Measurements from ENCODE around the gene PODN.

The PODN gene

DNA sequence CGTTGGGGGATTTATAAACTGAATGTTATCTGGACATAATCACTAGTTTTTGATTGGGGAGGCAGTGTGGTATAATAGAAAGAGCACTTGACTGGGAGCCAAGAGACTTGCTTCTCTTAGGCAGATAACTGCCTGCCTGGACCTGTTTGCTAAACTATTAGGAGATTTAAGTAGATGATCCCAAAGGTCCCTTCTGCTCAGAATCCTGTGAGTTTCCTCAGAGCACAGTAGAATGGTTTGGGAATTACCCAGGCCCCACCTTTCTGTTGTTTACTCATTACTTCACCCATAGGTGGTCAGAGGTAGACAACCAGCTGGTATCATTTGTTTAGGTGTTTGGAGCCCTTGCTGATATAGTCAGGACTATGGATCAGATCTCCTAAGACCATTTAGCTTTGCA, 10.3 kb upstream of the PODN start:
- DNase-seq (ENCODE audit: low read depth): no peak

DNA sequence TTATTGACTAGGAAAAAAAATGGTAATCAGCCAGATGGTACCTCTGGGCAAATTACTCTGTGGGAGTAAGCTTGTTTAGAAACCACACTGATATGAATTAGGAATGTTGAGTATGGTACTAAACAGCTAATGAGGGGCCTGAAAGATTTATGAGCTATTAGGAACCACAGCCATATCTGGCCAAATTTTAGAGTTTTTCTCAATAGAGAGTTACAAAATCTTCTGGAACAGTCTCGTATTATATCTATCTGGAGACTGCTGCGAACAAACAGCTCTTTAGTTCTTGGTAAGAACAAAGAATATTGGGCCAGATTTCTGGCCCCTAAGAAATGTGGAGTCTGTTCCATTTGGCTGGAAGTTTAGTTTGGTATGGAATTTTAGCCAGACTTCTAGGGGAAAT, 4.9 kb upstream of the PODN start:
- no peak for DNase-seq (ENCODE audit: low read depth)

DNA sequence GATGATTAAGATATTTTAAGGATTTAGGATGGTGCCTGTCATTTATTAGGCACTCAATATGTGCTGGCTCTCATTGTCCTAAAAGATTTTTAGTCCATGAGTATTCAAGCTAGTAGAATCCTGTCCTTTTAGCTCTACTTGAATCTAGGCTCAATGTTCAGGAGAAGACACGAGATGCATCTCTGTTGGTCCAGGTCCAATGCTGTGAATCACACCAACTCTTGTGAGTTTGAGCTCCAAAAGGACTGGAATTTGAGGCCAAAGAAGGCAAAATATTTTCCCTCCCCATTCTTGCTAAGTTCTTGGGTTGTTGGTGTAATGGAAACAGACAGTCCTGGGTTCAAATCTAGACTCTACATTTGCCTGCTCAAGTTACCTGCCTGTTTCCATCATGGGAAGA, 1.4 kb upstream of the PODN start:
- no peak for DNase-seq (ENCODE audit: low read depth)

DNA sequence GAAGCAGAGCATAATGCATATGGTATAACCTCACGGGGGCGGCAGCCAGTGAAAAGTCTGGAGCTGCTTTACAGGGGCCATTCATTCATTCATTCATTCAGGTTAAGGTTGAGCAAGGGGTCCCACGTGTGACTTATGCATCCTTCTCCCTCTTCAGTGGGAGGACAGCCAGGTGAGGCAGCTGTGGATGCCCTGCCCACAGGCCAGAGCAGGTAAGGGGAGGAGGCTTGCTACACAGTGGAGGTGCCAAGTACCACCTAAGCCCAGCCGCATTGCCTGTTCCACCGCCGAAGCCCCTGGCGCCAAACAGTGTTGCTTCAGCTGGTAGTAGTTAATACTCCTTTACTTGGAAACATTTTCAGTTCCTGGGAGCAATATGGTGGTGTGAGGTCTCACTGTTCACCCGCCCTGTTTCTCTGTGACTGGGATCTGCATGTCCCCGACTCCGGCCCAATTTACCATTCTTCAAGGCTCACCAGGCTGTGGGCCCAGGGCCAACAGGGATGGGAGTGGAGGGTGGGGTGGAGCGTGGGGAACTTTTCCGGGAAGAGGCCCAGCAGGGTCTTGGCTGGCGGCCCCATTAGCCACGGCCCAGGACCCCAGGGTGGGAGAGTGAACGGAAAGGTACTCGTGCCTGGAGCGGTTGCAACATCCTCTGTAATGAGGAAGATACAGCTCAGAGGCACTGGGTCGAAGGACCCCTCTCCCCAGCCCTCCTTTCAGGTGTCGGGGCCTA, 722 bp upstream of the PODN start:
- DNase-seq (ENCODE audit: low read depth): no peak

DNA sequence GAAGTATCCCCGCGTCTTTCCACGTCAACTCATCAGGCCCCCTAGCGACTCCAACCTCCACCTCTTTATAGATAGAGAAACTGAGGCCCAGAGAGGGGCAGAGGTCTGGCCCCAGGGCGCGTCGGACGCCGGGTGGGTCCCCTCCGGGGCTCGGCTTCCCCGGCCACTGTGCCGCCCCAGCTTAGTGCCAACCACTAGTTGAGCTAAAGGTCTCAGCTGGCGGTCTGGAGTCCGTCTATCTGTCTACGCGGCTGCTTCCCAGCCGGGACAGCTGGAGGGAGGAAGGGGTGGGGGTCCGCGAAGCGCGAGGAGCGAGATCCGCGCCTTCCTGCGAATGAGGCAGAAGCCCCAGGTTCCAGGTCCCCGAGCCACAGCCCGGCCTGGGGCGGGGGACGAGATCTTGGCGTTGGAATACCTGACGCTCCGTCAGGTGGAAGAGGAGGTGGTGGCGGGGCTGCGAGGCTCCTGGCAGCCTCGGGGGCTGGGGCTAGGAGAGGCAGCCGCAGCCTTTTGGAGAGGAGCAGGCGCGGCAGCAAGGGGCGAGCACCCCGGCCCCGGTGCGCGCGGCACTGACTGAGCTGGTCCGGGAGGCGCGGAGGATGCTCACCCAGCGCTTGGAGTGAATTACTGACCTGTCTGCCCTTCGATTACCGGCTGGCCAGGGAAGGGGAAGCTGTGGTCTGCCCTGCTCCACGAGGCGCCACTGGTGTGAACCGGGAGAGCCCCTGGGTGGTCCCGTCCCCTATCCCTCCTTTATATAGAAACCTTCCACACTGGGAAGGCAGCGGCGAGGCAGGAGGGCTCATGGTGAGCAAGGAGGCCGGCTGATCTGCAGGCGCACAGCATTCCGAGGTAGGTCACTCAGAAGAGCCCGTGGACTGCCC, 937 bp downstream of the PODN start:
- DNase-seq (ENCODE audit: low read depth): no peak

DNA sequence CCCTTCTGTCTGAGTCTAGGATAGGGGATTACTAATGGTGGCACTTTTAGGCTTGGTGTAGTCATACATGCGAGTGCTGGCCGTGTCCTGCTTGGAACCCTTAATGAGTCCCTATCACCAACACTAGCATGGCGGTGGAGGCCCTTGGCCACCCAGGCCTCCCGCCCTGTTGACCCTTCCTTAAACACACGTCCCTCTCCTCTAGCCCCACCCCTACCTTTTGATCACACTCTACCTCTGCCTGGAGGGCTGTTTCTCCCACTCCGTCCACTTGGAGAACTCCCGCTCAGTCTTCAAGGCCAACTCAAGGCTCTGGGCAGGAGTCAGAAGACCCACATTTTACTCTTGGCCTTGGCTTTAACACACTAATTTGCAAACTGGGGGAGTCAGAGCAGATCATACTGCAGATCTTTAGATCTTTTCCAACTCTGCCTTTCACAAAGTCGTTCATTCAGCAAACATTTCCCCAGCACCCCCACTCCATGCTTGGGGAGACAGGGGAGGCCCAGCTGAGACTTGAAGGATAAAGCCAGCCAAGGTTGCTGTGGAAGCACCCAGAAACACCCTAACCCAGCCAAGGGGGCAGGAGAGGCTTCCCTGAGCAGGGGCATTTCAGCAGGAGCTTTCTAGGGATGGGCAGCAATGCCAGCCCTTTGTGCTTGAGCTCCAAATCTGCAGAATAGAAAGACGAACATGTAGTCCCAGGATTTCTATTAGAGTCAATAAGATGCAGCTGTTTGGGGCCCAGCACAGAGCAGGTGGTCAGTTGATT, 1.9 kb downstream of the PODN start:
- no peak for DNase-seq (ENCODE audit: low read depth)

DNA sequence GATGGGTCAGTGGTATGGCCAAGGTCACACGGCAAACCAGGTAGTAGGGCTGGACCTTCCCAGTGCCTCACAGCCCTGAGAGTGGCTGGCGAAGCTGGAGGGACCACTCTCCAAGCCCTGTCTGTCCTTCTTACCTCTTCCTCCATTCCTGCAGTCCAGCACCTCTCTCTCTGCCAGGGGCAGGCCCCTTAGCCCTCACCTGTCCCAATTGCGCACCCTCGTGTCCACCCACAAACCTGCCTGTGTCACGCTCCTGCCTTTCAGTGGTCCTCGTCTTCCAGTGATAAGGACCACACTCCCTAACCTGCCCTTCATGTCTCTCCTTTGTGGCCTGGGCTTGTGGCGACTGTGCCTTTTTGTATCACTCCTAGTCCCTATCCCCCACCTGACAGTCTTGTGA, 3.4 kb downstream of the PODN start:
- no peak for DNase-seq (ENCODE audit: low read depth)

DNA sequence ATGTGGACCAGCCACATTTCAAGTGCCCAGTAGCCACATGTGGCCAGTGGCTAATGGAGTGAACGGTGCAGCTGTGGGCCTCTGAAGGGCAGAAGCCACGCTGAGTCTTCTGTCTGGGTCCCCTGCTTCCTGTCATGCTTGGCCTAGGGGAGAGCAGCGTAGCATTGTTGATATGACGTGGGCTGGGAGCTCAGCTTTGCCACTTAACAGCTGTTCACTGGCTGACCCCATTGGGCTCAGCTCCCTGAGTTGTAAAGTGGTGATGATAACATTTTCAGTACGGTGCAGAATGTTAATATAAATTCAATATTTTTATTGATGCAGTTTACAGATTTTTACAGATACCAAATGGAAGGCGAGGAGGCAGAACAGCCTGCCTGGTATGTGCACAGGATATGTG, 4.5 kb downstream of the PODN start:
- no peak for DNase-seq (ENCODE audit: low read depth)

DNA sequence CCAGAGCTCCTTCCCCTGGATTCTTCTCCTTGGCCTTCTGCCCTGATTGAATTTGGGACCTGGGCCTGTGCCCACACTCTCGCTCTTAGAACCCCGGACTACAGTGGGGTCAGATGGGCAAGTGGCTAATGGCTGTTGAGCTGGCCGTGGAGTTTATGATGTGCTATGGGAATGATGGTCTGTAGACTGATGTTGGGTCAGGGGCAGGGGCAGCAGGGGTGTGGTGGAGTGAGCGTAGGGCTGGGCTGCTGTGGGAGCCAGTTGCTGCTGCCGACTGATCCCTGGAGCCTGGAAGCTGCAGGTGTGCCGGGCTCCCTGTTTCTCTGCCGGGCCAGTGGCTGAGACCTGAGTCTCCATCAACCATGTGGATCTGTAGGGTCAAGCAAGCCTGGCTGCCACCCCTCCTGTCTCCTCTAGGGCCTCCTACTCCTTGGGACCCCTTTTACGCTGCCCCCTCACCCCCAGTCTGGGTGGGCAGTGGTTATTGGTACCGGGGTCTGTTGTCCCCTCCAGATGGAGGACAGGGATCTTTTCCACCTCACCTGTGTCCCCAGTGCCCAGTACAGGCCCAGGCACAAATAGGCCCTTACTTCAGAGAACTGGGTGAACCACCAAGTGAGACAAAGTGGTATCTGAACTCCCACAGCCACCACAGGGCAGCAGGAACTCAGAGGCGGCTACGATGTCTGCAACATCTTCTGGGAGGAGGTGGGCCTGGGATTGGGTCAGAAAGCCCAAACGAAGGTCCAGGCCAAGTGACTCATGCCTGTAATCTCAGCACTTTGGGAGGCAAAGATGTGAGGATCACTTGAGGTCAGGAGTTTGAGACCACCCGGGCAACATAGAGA, 5.1 kb downstream of the PODN start:
- no peak for DNase-seq (ENCODE audit: low read depth)

DNA sequence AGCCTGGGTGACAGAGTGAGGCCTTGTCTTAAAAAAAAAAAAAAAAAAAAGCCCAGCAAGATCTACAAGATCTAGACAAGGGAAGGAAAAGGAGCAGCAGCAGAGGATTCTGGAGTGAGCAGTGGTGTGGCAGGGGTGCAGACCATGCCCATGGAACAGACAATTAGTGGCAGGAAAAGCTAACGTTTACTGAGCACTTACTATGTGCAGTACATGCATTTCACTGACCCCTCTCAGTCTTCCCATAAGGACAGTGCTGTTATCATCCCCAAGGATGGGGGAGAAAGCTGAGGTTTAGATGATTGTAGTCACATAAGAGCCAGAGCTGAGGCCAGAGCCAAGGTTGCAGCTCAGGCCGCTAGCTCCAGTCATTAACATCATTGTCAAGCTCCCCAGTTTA, 5.9 kb downstream of the PODN start:
- no peak for DNase-seq (ENCODE audit: low read depth)

DNA sequence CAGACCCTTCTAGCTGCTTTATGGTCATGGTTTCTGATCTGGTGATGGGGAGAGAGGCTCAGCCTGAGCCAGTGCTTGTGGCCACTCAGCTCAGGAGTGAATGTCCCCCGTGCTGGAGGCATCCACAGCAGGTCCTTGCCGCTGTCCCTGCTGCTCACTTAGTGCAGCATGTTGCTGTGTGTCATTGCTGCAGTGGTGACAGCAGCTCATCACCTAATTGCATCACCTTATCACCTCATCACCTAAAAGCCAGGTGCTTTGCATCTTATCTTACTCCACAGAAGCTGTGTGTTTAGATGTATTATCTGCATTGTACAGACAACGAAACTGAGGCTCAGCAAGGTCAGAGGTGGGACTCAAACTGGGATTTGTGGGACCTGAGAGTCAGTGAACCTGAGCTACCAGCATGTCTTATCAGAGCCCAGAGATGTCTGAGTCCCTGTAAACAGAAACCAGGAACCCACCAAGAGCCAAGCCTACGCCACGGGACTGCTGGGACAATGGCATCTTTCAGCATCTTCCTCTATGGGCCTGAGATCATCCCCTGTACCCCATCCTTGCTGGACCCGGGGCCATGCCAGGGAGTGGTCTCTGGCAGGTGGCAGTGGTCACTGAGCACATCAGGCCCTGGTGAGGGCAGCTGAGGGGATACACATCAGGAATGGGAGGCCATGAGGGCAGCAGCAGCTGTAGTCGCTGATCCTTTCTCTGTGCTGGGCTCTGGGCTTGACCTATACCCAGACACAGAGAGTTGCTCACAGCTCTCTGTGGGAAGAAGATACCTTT, 6.5 kb downstream of the PODN start:
- no peak for DNase-seq (ENCODE audit: low read depth)

DNA sequence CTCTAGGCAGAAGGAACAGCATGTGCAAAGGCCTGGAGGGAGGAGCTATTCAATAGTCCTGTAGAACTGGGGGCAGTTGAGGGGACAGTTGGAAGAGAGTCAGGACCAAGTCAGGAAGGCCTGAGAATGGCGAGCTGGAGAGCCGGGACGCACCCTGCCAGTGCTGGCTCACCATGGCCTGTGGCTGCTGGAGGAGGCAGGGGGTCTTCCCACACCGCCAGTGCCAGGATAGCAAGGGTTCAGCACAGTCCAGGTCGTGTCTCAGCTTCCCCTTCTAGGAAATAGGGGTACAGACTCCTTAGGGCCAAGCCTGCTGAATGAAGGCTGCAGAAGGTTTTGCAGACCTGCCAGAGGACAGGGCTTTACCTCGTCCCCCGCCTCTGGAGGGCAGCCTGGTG, 7.3 kb downstream of the PODN start:
- DNase-seq (ENCODE audit: low read depth): no peak

DNA sequence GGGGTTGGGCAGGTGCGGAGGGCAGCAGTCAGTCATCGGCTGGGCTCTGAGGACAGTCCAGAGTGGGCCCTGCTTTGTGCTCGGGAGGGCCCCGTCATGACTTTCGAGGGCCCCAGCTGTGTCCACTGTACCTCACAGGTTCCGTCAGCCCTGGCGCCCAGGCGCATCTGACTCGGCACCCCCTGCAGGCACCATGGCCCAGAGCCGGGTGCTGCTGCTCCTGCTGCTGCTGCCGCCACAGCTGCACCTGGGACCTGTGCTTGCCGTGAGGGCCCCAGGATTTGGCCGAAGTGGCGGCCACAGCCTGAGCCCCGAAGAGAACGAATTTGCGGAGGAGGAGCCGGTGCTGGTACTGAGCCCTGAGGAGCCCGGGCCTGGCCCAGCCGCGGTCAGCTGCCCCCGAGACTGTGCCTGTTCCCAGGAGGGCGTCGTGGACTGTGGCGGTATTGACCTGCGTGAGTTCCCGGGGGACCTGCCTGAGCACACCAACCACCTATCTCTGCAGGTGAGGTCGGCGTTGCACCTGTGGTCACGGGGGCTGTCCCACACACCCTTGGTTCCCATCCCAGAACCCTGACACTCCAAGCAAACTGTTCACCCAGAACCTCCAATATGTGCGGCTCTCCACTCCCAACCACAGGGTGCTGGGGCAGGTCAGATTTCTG, 7.8 kb downstream of the PODN start:
- no peak for DNase-seq (ENCODE audit: low read depth)

DNA sequence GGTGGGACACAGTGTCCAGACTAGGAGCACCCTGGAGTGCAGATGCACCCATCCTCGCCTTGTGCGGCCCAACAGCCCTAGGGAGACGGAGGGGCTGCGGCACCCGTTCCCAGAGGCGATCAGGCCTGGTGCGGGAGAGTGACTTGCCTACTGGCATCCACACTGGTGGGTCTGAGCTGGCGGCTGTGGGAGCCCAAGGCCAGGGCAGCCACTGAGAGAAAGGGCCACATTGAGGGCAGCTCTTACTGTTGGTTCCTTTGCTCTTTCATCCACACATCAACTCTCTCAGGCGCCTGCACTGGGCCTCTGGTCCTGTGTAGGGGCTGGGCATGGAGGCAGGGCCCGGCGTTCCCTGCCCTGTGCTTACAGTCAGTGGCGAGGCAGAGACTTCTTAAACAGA, 8.6 kb downstream of the PODN start:
- DNase-seq (ENCODE audit: low read depth): no peak

DNA sequence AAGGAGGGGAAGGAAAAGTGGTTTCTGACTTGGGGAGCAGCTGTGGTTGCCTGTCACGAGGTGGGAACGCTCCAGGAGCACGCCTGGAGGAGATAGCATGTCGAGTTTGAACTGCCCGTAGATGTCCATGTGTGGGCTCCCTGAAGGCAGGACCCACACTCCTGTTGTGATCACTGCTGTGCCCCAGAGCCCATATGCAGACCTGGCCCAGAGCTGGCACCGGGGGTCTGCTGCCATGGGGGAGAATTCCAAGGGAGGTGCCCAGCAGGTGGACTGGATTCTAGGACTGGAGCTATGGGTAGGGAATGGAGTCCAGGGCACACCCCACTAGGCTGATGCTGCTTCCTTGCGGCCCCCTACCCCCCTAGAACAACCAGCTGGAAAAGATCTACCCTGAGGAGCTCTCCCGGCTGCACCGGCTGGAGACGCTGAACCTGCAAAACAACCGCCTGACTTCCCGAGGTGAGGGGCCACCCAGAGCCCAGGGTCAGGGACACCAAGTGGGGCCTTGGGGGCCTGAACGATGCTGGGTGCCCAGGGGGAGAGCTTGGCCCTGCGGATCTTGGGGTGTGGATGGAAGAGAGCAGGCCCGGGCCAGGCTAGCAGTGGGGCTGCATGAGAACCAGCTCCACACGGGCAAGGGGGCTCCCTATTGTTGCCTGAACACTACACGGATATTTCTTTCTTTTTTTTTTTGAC, 9.3 kb downstream of the PODN start:
- DNase-seq (ENCODE audit: low read depth): no peak

DNA sequence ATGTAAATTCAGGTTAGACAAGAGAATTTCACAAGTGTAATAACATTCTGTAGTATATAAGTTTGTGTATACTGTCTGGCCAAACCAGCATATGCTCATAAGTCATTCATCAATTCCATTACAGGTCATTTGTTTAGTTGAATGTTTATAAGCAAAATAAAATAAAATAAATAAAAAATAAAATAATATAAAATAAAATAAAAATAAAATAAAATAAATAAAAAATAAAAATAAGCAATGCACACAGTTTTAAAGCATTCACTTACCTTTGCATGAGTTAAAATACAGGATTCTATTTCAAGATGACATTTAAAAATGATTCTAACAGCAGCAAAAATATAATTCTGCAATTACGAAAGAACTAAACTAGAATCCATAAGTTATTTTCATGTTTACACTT, 9.9 kb downstream of the PODN start:
- DNase-seq (ENCODE audit: low read depth): no peak

DNA sequence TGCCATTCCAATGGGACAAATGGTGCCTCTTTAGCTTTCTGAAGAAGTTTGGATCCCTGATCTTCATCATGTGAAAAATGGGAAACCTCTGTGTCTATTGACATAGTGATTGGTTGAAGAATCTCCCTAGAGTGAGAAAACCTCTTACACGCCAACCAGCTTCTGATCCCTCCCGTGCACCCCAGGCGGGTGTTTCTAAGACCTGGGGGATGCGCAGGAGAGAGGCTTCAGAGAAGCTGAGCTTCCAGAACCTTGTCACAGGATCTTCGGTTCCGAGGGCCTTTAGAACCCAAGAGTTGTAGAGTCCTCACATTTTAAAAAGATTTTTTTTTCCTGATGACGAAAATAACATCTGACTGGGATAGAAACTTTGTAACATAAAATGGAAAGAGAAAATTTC, 11.3 kb downstream of the PODN start:
- DNase-seq (ENCODE audit: low read depth): no peak

DNA sequence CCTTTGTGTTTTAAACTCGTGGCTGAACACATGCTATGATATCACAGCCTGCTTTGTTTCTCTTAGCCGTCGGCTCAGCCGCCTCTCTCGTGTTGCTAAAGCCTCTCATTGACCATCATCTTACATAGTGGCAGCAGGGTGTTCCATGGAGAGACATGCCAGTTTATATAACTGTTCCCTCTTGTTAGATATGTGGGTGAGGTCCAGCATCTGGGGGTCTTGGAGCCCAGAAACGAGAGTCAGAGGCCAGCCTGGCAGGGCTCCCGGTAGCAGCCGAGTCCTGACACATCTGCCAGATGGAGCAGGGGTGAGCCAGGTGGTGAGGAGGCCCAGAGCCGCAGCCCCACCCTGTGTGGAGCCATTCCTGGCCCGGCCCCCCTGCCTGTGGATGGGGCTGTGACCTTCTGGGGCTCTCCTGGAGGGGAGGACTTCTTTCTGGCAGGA, 11.9 kb downstream of the PODN start:
- DNase-seq (ENCODE audit: low read depth): no peak

DNA sequence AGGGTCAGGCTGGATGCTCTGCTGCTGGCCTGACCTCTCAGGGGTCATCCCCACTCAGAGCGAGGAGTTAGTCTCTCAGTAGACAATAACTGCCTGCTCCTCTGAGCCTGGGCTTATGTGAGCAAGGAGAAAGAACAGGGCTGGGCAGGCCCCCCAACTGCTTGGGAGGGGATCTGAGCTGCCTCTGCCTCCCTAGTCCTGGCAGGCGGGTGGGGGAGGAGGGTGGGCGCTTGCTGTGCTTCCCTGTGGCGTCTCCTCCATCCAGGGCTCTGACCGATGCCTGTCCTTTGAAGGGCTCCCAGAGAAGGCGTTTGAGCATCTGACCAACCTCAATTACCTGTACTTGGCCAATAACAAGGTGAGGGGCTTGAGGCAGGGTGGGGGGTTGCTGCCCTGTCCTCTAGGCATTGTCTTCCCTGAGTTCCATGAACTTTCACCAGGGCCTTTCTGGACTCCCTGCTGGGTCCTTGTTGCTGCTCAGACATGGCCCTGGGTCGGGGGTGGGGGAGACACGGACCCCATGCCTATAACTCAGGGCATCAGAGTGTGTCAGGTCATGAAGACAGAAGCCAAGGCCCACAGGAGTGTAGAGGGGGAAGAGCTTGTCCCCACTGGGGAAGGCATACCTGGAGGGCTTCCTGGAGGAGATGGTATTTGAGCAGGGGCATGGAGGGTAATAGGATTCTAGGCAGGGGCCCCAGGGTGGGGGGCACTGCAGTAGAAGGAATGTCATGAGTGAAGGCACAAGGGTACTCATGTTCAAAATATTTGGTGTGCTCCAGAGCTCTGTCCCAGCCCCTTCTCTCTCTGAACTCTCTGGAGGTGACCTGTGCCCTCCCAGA, 12.5 kb downstream of the PODN start:
- DNase-seq (ENCODE audit: low read depth): no peak

All from stimulated activated CD8-positive, alpha-beta memory T cell treated with anti-CD3 and anti-CD28 coated beads, Interleukin-4, amount 100 ng/mL, for 24 hours (primary cell).